AG09309 (cell line): ENCODE data around the gene EPB41L4A.

ENCODE experiments used
- DNase-seq: peaks from one replicate; pipeline ENCODE4 v3.0.0-alpha.2; 2010; ENCODE audit warnings: low read depth
- H3K4me3 ChIP-seq: 2 replicates; pipeline ENCODE4 v1.5.1; 2011; ENCODE audit warnings: mild to moderate bottlenecking, low read depth, low read length, moderate library complexity; ENCODE audit not compliant: control insufficient read depth
- TF ChIP-seq, protein P1 (sequence below): IDR thresholded peaks from 2 replicates; pipeline ENCODE4 v1.5.1; 2011; ENCODE audit warnings: mild to moderate bottlenecking, low read depth, low read length, inconsistent platforms; ENCODE audit not compliant: insufficient read depth, control insufficient read depth; ENCODE audit errors: missing control alignments

The EPB41L4A gene

DNA sequence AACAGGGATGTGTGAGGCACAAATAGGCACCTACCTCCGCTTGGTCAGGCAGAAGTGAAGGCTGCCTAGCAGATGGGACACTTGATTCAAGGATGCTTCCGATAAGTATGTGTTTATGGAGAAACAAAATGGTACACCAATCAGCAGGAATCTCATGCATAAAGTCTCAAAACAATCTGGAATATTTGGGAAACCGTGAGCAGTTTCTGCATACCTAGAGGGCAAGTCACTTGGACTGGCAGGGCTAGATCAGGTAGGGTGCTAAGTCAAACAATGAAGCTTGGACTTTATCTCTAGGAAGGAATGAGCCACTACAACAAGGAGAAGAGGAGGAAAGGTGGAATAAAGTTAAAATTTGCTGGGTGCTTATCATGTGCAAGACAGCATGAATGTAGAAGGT lies 5.5 kb downstream of the EPB41L4A start:
- no peak for DNase-seq
- TF ChIP-seq, protein P1, sequence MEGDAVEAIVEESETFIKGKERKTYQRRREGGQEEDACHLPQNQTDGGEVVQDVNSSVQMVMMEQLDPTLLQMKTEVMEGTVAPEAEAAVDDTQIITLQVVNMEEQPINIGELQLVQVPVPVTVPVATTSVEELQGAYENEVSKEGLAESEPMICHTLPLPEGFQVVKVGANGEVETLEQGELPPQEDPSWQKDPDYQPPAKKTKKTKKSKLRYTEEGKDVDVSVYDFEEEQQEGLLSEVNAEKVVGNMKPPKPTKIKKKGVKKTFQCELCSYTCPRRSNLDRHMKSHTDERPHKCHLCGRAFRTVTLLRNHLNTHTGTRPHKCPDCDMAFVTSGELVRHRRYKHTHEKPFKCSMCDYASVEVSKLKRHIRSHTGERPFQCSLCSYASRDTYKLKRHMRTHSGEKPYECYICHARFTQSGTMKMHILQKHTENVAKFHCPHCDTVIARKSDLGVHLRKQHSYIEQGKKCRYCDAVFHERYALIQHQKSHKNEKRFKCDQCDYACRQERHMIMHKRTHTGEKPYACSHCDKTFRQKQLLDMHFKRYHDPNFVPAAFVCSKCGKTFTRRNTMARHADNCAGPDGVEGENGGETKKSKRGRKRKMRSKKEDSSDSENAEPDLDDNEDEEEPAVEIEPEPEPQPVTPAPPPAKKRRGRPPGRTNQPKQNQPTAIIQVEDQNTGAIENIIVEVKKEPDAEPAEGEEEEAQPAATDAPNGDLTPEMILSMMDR = no peak
- H3K4me3 ChIP-seq = no peak overlapping the region

DNA sequence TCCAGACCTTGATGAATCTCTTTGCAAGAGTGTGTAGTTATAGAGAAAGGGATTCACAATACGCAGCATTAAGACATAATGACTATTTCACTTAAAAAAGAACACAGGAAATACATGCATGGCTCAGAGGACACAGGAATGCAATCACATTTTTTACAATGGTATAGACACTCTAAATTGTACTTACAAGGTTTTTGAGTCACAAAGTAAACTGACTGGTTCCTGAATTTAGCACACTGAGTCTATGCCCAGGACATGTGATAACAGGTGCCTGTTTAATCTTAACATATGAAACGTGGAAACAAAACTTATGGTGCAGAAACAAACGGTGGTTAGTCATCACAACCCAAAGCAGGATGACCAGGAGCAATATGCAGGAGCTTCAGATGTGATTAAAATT lies 6.7 kb downstream of the EPB41L4A start:
- no peak for DNase-seq
- TF ChIP-seq, protein P1 = no peak
- H3K4me3 ChIP-seq = no peak overlapping the region

DNA sequence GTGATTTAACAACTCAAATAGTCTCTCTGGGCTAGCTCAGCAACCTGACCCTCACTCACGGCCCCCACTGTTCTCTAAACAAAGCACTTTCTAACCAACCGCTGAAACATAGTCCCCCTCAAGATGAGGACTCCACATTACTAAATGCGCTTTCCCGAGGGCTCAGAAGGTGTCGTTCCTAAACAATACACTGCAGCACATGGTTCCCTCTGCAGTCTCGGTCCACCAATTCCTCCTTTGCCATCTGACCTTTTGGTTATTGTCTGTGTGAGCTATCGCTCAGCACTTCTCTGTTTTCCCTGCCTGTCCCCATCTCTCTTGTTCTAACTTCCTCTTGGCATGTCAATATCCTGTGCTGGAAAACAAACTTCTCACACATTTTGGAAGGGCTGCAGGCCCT lies 7.2 kb downstream of the EPB41L4A start:
- DNase-seq = no peak
- no peak overlapping the region for H3K4me3 ChIP-seq
- TF ChIP-seq, protein P1 = no peak

DNA sequence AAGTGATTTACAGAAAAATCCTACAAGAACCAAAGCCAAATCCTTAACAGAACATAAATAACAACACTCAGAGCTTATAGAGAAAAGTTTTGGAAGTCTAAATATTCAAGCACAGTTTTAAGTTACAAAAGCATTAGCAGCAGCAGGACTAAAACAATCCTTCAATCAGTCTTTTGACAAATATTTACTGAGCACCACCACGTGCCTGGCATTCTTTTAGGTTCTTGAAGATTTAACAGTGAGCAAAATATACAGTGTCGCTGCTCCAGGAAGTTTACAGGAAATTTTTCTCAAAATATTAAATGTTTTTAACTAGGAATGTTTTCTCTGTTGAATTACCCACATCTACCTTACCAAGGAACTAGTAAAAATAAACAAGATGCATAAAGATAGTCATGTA lies 11.4 kb downstream of the EPB41L4A start:
- TF ChIP-seq, protein P1 = no peak
- no peak overlapping the region for H3K4me3 ChIP-seq
- no peak for DNase-seq

DNA sequence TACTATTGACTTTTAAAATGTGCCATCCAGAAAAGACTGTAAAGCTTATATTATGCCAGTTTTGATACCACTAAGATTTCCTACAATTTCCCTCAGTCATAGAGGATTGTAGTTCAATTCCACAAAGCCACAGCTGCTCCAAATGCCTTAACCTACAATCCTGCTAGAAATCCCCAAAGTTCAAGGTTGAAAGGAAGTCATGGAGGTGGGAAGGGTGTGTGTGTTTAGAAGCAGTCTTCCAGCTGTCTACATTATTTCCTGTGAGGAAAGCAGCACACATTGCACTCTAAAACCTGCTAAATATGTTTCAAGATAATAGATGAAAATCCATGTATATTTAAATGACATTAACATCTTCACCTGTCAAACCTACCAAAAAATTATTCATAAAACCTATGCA lies 11.8 kb downstream of the EPB41L4A start:
- TF ChIP-seq, protein P1 = no peak
- DNase-seq = no peak
- no peak overlapping the region for H3K4me3 ChIP-seq

DNA sequence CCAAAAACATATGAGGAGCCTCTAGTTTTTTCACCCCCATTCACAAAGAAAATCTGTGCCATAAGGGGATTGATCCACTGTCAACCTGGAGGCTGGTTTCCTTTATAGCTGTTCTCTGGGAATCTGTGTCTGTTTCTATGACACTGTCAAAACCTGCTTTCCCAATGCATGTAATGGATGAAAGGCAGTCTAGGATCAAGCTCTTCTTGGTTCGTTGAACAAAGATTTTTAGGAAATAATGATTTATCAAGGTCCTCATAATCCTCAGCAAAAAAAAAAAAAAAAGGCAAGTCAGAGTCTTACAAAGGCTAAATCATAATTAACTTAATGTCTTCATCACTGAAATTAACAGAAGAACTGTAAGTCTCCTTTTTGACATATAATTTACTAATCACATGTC lies 16.0 kb downstream of the EPB41L4A start:
- no peak for DNase-seq
- no peak overlapping the region for H3K4me3 ChIP-seq
- TF ChIP-seq, protein P1 = no peak

DNA sequence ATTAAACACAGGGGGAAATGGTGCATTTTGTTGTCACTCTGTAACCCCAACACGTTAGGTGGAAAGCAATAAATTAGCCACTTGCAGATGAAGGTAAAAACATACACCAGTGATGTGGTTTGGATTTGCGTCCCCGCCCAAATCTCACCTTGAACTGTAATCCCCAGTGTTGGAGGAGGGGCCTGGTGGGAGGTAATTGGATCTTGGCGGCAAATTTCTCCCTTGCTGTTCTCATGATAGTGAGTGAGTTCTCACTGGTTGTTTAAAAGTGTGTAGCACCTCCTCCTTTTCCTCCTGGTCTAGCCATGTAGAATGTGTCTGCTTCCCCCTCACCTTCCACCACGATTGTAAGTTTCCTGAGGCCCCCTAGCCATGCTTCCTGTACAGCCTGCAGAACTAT lies 17.2 kb downstream of the EPB41L4A start:
- TF ChIP-seq, protein P1 = no peak
- no peak overlapping the region for H3K4me3 ChIP-seq
- no peak for DNase-seq
